Right atrium auricular region (tissue), 2 donors: ENCODE data around the gene ITGB1. TPM values are rescaled to one million over a fixed set of nuclear protein-coding genes. Genes with fewer than 3 reads are reported as not detected.
"Not testable (repeated sequence)": the region's sequence is repeated elsewhere in the genome, so short reads cannot be mapped to it uniquely, and the experiment has no call there.

Experiments
- DNase-seq: peaks from one replicate; pipeline ENCODE4 v3.0.0-alpha.2; 2019; ENCODE audit warnings: low spot score
- H3K27ac ChIP-seq, 2 donors: fragments of 200-600 bp; sonication (generic); 1 replicate in 1 of 2; 2 replicates in 1 of 2; pipeline ENCODE4 v1.5.1; 2016 to 2019
- H3K27me3 ChIP-seq, 2 donors: fragments of 200-600 bp; sonication (generic); one replicate each; pipeline versions ENCODE4 v1.5.1 to v1.6.0; 2017 to 2019
- H3K36me3 ChIP-seq: fragments of 200-600 bp; sonication (generic); one replicate; pipeline ENCODE4 v1.5.1; 2016
- H3K4me1 ChIP-seq, 2 donors: fragments of 200-600 bp; sonication (generic); one replicate each; pipeline versions ENCODE4 v1.5.1 to v1.6.0; 2017 to 2019
- H3K4me3 ChIP-seq, 2 donors: fragments of 200-600 bp; sonication (generic); 1 replicate in 1 of 2; 2 replicates in 1 of 2; pipeline ENCODE4 v1.5.1; 2017 to 2019; ENCODE audit warnings: mild to moderate bottlenecking in 1 of 2, moderate library complexity in 1 of 2
- H3K9me3 ChIP-seq, 2 donors: fragments of 200-600 bp; sonication (generic); one replicate each; pipeline ENCODE4 v1.5.1; 2019
- total RNA-seq, 2 donors: library from RNA; depleted of rRNA; stranded (reverse); fragments of >200 nt; gene quantifications; one replicate each; pipeline ENCODE4 v1.1.0, GENCODE V29; 2016
- TF ChIP-seq, protein P1 (sequence below), 2 donors: fragments of 200-600 bp; sonication (generic); IDR thresholded peaks; one replicate each; pipeline ENCODE4 v1.5.1; 2019; ENCODE audit warnings: antibody characterized with exemption in 2 of 2

Gene ITGB1
- total RNA-seq, 2 donors from 2014 or later: 454 to 1,054 TPM

- H3K36me3 ChIP-seq: no peaks in the 10 kb centered on the region
- no peaks in the 10 kb centered on the region for H3K9me3 ChIP-seq
- H3K27me3 ChIP-seq: no peaks in the 10 kb centered on the region
- H3K4me3 ChIP-seq: no peak overlapping the region
- DNase-seq: no peak
- peak overlapping the region; percentile 89 to 94 for H3K27ac ChIP-seq
- peaks cover 0 to 31% of the 10 kb centered on the region in 2 donors for H3K4me1 ChIP-seq
- TF ChIP-seq, protein P1, sequence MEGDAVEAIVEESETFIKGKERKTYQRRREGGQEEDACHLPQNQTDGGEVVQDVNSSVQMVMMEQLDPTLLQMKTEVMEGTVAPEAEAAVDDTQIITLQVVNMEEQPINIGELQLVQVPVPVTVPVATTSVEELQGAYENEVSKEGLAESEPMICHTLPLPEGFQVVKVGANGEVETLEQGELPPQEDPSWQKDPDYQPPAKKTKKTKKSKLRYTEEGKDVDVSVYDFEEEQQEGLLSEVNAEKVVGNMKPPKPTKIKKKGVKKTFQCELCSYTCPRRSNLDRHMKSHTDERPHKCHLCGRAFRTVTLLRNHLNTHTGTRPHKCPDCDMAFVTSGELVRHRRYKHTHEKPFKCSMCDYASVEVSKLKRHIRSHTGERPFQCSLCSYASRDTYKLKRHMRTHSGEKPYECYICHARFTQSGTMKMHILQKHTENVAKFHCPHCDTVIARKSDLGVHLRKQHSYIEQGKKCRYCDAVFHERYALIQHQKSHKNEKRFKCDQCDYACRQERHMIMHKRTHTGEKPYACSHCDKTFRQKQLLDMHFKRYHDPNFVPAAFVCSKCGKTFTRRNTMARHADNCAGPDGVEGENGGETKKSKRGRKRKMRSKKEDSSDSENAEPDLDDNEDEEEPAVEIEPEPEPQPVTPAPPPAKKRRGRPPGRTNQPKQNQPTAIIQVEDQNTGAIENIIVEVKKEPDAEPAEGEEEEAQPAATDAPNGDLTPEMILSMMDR (IDR thresholded peaks at IDR 0.05): no peak
Measured at GRCh38 chr10:32981760-32982159, 23.7 kb upstream of the ITGB1 start.

GRCh38 chr10:32980558-32981468, 22.8 kb upstream of the ITGB1 start:
- peak overlapping the region; percentile 89 to 94 for H3K27ac ChIP-seq
- TF ChIP-seq, protein P1 (IDR thresholded peaks at IDR 0.05): no peak
- peaks cover 0 to 31% of the 10 kb centered on the region in 2 donors for H3K4me1 ChIP-seq
- peak; percentile 97 for DNase-seq
- H3K4me3 ChIP-seq: peak overlapping the region; percentile 35 to 55
- no peaks in the 10 kb centered on the region for H3K9me3 ChIP-seq
- no peaks in the 10 kb centered on the region for H3K27me3 ChIP-seq
- no peaks in the 10 kb centered on the region for H3K36me3 ChIP-seq

DNA sequence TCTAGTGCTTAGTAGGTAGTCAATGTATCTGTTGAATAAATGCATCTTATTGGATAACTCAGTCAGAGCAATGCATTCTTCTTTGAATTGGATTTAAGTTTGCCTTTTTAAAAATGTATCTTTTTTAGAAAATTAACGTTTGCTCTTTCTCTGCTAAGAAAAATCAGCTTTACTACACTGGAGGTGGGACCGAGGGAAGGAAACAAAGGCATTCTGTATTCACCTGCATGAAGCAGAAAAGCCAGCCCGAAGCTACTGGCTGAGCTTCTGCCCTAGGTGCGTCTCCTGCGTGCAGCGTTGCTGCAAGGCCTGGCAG, 22.2 kb upstream of the ITGB1 start:
- Histone ChIP-seq H3K27me3 (no peaks in the 10 kb centered on the region), H3K36me3 (no peaks in the 10 kb centered on the region), H3K4me1 (peaks cover 0 to 26% of the 10 kb centered on the region in 2 donors), H3K9me3 (no peaks in the 10 kb centered on the region), H3K4me3 (peak overlapping the region; percentile 35 to 55), H3K27ac (peak overlapping the region; percentile 89 to 94)
- TF ChIP-seq, protein P1 (IDR thresholded peaks at IDR 0.05): no peak
- DNase-seq: no peak

DNA sequence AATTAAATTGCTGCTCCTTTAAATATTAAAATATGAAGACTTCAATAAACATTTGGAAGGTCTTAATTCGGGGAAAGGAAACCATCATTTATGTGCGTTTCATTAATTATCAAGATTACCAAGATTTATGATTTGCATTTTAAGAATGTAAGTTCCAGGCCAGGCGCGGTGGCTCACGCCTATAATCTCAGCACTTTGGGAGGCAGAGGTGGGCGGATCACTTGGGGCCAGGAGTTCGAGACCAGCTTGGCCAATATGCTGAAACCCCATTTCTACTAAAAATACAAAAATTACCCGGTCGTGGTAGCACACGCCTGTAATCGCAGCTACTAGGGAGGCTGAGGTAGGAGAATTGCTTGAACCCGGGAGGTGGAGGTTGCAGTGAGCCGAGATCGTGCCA, 21.7 kb upstream of the ITGB1 start:
- not testable (repeated sequence) for H3K9me3 ChIP-seq, H3K27me3 ChIP-seq, H3K36me3 ChIP-seq, H3K4me3 ChIP-seq, DNase-seq
- H3K27ac ChIP-seq: peak overlapping the region; percentile 89 to 94
- H3K4me1 ChIP-seq: peaks cover 0 to 26% of the 10 kb centered on the region in 2 donors

DNA sequence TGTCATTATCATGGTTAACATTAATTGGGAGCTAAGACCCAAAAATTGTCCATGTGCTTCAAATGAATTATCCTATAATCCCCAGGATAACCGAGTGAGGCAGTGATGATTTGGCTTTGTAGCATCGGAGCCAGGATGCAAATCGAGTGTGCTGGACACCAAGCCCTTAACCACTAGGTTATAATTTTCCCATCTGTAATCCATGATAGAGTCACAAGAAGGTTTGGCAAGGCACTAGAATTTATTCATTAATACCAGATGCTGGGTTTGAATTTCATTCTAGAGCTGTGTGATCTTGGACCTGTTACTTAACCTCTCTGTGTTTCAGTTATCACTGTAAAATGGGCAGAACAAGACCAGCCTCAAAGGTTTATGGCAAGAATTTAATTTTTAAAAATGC, 21.0 kb upstream of the ITGB1 start:
- no peak for DNase-seq
- peaks cover 0 to 26% of the 10 kb centered on the region in 2 donors for H3K4me1 ChIP-seq
- TF ChIP-seq, protein P1 (IDR thresholded peaks at IDR 0.05): no peak
- no peaks in the 10 kb centered on the region for H3K36me3 ChIP-seq
- no peak overlapping the region for H3K27ac ChIP-seq
- no peaks in the 10 kb centered on the region for H3K27me3 ChIP-seq
- H3K4me3 ChIP-seq: no peak overlapping the region
- H3K9me3 ChIP-seq: no peaks in the 10 kb centered on the region

DNA sequence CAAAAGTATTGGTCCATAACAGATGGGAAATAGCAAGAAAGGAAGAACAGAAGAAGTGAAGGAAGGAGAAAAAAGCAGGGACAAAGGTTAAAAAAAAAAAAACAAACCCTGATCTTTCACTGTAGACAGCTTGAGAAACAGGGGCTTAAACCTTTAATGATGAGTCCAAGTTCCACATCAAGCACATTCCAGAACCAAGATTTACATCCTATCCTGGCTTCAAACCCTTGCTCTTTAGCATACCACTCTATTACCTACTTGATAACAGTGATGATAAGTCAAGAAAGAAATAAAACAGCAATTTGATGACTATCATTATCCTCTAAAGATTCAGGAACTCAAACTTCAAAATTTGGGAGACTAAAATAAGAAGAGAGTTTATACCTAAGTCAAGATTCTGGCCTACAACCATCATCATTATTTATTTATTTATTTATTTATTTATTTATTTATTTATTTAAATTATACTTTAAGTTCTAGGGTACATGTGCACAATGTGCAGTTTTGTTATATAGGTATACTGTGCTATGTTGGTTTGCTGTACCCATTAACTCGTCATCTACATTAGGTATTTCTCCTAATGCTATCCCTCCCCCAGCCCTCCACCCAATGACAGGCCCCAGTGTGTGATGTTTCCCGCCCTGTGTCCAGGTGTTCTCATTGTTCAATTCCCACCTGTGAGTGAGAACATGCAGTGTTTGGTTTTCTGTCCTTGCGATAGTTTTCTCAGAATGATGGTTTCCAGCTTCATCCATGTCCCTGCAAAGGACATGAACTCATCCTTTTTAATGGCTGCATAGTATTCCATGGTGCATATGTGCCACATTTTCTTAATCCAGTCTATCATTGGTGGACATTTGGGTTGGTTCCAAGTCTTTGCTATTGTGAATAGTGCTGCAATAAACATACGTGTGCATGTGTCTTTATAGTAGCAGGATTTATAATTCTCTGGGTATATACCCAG, 20.1 kb upstream of the ITGB1 start:
- not testable (repeated sequence) for H3K36me3 ChIP-seq, H3K4me3 ChIP-seq, H3K9me3 ChIP-seq, DNase-seq, H3K27ac ChIP-seq, H3K27me3 ChIP-seq
- peaks cover 0 to 26% of the 10 kb centered on the region in 2 donors for H3K4me1 ChIP-seq
